AG04449 (cell line): Measurements from ENCODE around the gene FMO1.

Experiments
- CTCF ChIA-PET: fragments of 350-600 bp; formaldehyde crosslinking; extraction: SDS; loops from one replicate; lab custom pipeline; 2021; ENCODE audit warnings: antibody characterized with exemption; lab: Yijun Ruan, JAX
- POLR2A ChIA-PET: fragments of 400-600, 350-600 bp; formaldehyde crosslinking; extraction: SDS; loops from one replicate; lab custom pipeline; 2020; ENCODE audit warnings: antibody characterized with exemption, inconsistent platforms; lab: Yijun Ruan, JAX
- DNase-seq: peaks from one replicate; pipeline ENCODE4 v3.0.0-alpha.2; 2010; ENCODE audit warnings: low read depth, low spot score
- H3K4me3 ChIP-seq: 2 replicates; pipeline ENCODE4 v1.5.1; 2011; ENCODE audit warnings: low read depth, mild to moderate bottlenecking, control low read depth, low read length
- CTCF ChIP-seq: IDR thresholded peaks from one replicate; pipeline ENCODE4 v1.5.1; 2011; ENCODE audit warnings: mild to moderate bottlenecking, moderate library complexity, low read length, control low read depth, inconsistent platforms; ENCODE audit not compliant: insufficient read depth; ENCODE audit errors: missing control alignments

The FMO1 gene

DNA sequence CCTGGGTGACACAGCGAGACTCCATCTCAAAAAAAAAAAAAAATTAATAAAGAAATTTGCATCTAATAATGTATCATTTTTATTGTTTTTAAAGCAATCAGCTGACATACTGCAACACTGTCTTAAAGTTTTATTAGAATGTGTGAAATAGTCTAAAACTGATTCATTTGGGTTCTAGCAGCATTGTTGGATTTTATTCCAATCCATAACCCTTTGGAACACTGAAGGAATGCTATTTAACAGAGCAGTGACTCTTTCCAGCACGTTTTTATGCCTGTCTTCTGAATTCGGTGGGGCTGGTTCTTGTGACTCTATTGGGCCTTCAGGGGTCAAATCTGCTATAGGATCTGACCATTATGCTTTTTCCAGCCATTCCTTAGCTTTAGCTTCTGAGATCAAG lies 47.5 kb downstream of the FMO1 start:
- CTCF ChIA-PET = interaction anchor here (1.0 to 1.3 kb wide), 2 partner anchors 51 to 178 kb away, joined by 3 read pairs; no protein-coding TSS in a partner anchor
- TF ChIP-seq CTCF = no peak
- DNase-seq = no peak
- no peak overlapping the region for H3K4me3 ChIP-seq
- POLR2A ChIA-PET = no interaction called here

DNA sequence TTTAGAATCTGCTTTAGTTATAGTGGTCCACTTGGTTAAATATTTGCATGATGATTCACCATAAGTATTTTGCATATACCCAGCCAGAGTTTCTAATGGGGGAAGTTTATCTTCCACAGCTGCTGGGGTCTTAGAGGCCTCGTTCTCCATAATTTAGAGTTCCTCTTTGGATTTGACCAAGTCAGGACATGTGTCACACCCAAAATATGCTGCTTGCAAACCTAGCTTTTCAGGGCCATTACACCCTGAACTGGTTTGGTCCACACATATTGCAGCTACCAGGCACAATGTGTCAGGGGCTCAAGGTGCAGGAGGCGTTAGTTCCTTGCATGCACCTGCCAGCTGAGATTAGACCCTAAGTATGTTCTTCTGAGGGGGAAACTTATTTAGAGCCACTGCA lies 48.6 kb downstream of the FMO1 start:
- CTCF ChIA-PET = interaction anchor here (1.4 kb wide), 1 partner anchor 17 kb away, joined by 6 read pairs; the partner anchor contains the start of gene FMO4
- POLR2A ChIA-PET = no interaction called here

GRCh38 chr1:171298696-171299095 lies 50.4 kb downstream of the FMO1 start:
- no peak overlapping the region for H3K4me3 ChIP-seq
- DNase-seq = no peak
- CTCF ChIA-PET = no interaction called here
- POLR2A ChIA-PET = no interaction called here
- no peak for TF ChIP-seq CTCF

More for the DNA sequence above, 48.6 kb downstream of the FMO1 start:
- DNase-seq = no peak
- no peak for TF ChIP-seq CTCF
- no peak overlapping the region for H3K4me3 ChIP-seq

GRCh38 chr1:171299342-171299741 lies 51.0 kb downstream of the FMO1 start:
- no peak for DNase-seq
- POLR2A ChIA-PET = no interaction called here
- H3K4me3 ChIP-seq = no peak overlapping the region
- CTCF ChIA-PET = no interaction called here
- TF ChIP-seq CTCF = no peak

GRCh38 chr1:171300401-171300800 lies 52.1 kb downstream of the FMO1 start:
- H3K4me3 ChIP-seq = no peak overlapping the region
- CTCF ChIA-PET = interaction anchor here (1.1 kb wide), 1 partner anchor 13 kb away, joined by 3 read pairs; no protein-coding TSS in a partner anchor
- POLR2A ChIA-PET = no interaction called here
- no peak for DNase-seq
- TF ChIP-seq CTCF = no peak

DNA sequence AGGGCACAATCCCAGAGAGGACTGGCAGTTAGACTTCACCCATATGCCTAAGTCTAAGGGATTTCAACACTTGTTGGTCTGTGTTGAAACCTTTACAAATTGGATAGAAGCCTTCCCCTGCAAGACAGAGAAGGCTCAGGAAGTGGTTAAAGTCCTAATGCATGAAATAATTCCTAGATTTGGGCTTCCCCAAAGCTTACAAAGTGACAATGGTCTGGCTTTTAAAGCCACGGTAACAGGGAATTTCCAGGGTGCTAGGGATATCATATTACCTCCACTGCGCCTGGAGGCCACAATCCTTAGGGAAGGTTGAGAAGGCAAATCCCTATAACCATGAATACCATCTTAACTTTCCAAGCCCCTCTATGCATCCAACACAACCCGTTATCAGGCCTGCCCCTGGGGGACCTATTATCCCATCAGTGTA lies 62.4 kb downstream of the FMO1 start:
- ChIA-PET CTCF (no interaction called here), POLR2A (no interaction called here)
- DNase-seq = no peak
- no peak overlapping the region for H3K4me3 ChIP-seq
- TF ChIP-seq CTCF = no peak
